ENCODE measurements around the gene CSTPP1.

DNA sequence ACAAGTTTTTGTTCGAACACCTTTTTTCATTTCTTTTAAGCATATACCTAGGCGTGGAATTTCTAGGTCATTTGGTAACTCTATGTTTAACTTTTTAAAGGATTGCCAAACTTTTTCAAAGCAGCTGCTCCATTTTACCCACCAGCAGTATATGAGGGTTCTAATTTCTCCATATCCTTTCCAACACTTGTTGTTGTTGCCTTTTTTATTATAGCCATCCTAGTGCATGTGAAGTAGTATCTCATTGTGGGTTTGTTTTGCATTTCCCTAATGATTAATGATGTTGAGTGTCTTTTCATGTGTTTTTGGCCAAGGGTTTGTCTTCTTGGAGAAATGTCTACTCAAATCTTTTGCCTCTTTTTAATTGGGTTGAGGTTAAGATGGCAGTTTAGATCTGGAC lies 24.5 kb downstream of the CSTPP1 start:
- TF ChIP-seq POLR2A (IDR thresholded peaks at IDR 0.05) (no peak), CTCF (IDR thresholded peaks at IDR 0.05) (no peak)

All from Peyer's patch (tissue), 4 donors.